ENCODE results near the gene KCTD21. TPM values are rescaled to one million over a fixed set of nuclear protein-coding genes. Genes with fewer than 3 reads are reported as not detected.

KCTD21 gene
- total and polyA plus RNA-seq, 8 donors, result 2.9 to 62.4 (median 3.7) TPM; not detected in 1

DNA sequence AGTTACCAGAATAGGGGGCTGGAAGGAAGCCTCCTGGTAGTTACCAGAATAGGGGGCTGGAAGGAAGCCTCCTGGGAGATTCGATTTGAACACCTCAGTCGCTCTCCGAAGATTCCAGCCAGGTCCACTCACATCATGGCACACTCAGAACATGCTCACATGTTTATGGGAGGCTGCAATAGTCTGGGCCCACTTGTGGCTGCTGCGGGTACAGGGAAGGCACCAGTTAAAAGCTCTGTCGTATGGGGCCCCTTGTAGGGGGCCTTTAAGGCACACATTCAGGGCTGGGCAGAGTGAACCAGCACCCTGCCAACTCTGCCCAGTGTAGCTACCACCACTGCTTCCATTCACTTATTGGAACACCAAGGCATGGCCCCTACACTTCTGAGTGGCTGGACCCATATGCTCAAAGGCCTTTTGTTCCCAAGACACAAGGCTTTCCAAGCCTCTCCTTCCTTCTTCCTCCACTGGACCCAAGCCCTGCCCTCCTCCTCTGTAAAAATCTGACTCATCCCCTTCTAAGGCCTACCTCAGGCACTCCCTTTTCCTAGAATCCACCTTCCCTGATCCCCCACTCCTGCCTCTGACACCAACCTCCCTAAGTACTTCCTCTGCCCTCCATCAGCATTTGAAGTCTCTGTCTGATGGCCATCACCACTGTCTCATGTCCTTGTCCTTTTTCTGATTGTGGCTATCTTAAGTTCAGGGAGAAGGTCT is 28.3 kb upstream of the KCTD21 start:
- TF ChIP-seq EP300 (IDR thresholded peaks at IDR 0.05), result no peak
- TF ChIP-seq, protein P1, sequence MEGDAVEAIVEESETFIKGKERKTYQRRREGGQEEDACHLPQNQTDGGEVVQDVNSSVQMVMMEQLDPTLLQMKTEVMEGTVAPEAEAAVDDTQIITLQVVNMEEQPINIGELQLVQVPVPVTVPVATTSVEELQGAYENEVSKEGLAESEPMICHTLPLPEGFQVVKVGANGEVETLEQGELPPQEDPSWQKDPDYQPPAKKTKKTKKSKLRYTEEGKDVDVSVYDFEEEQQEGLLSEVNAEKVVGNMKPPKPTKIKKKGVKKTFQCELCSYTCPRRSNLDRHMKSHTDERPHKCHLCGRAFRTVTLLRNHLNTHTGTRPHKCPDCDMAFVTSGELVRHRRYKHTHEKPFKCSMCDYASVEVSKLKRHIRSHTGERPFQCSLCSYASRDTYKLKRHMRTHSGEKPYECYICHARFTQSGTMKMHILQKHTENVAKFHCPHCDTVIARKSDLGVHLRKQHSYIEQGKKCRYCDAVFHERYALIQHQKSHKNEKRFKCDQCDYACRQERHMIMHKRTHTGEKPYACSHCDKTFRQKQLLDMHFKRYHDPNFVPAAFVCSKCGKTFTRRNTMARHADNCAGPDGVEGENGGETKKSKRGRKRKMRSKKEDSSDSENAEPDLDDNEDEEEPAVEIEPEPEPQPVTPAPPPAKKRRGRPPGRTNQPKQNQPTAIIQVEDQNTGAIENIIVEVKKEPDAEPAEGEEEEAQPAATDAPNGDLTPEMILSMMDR (IDR thresholded peaks at IDR 0.05), result no peak
- no peak for TF ChIP-seq POLR2A (IDR thresholded peaks at IDR 0.05)
- TF ChIP-seq POLR2AphosphoS5 (IDR thresholded peaks at IDR 0.05), result no peak
- no peaks in the 10 kb centered on the region for H3K9me3 ChIP-seq
- H3K36me3 ChIP-seq, result peaks cover 28 to 88% (median 79%) of the 10 kb centered on the region in 4 donors
- 92 to 100% (median 94%) methylated on average over 5 of the region's 5 CpGs for WGBS, 5 donors
- H3K27me3 ChIP-seq, result no peaks in the 10 kb centered on the region
- H3K27ac ChIP-seq, result no peak overlapping the region
- no peak for DNase-seq
- no peaks in the 10 kb centered on the region for H3K4me1 ChIP-seq
- no peak overlapping the region for H3K4me3 ChIP-seq
- intact Hi-C loops (cut with DNase I; ENCODE audit: low total_unique reads), result no loop called here

DNA sequence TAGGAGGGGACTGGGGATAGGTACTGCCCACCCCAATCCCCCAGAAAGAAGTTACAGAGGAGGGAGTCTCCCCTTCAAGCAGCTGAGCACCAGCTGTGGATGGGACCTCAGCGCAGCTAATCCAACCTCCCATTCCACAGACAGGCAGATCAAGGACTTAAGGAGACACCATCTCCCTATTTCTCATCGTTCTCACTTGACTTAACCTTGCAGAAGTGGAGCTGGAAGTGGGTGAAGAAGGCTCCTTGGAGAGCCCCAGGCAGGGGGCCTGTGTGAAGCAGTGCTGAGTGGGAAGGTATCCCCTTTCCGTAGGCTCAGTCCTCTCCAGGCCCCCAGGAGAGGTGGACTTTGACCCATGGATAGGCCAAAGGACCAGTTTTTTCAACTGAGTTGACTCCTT is 27.6 kb upstream of the KCTD21 start:
- Histone ChIP-seq H3K27me3 (no peaks in the 10 kb centered on the region), H3K9me3 (no peaks in the 10 kb centered on the region), H3K4me1 (no peaks in the 10 kb centered on the region), H3K36me3 (peaks cover 21 to 85% (median 76%) of the 10 kb centered on the region in 4 donors), H3K27ac (no peak overlapping the region), H3K4me3 (no peak overlapping the region)
- no peak for TF ChIP-seq POLR2AphosphoS5 (IDR thresholded peaks at IDR 0.05)
- no peak for TF ChIP-seq EP300 (IDR thresholded peaks at IDR 0.05)
- TF ChIP-seq POLR2A (IDR thresholded peaks at IDR 0.05), result no peak
- intact Hi-C loops (cut with DNase I; ENCODE audit: low total_unique reads), result no loop called here
- 80 to 94% (median 92%) methylated on average over 3 of the region's 3 CpGs for WGBS, 5 donors
- no peak for DNase-seq

DNA sequence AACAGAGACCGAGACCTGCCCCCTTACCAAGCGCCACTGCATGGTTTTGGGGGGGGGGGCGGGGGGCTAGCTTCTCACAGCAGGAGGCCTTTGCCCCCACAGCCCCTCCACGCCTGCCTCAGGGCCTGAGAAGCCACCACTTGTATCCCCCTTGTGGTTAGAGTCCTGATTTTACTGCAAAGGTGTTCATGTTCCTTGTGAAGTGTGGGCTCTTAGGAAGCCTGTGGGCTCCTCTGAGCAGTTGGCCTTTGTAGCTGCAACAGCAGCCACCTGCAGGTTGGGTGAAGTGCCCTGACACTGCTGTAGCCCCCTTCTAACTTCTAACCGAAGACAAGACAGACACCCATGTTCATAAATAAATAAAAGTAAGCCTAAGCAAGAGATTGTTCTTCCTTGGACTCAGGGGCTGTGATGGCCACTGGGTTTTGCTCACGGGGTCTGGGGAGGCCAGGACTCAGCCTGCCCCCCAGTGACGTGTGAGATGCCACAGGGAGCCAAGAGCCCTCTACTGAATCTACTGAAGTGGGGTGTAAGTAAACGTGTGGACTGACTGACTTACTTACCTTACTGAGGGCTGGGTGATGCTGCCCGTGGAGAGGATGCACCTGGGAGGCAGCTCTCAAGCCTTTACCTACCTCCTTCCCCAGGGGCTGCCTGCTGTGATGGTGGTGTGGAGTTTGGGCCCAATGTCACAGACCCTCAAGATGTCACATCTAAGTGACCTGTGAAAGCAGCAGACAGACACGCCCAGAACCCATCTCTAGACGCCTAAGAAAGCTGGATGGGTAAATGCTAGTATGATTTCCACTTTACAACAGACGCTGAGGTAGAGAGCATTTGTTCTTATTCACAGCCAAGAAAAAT is 26.1 kb upstream of the KCTD21 start:
- Histone ChIP-seq H3K4me1 (no peaks in the 10 kb centered on the region), H3K4me3 (no peak overlapping the region), H3K27me3 (no peaks in the 10 kb centered on the region), H3K27ac (no peak overlapping the region), H3K9me3 (no peaks in the 10 kb centered on the region), H3K36me3 (peaks cover 31 to 85% (median 76%) of the 10 kb centered on the region in 4 donors)
- WGBS, 5 donors, result 76 to 90% (median 85%) methylated on average over 10 to 12 of the region's 12 CpGs
- TF ChIP-seq POLR2A (IDR thresholded peaks at IDR 0.05) (no peak), POLR2AphosphoS5 (IDR thresholded peaks at IDR 0.05) (no peak), EP300 (IDR thresholded peaks at IDR 0.05) (no peak)
- TF ChIP-seq, protein P1 (IDR thresholded peaks at IDR 0.05), result no peak
- intact Hi-C loops (cut with DNase I; ENCODE audit: low total_unique reads), result no loop called here
- DNase-seq, result peak in 1 of 2 donors; percentile 15

DNA sequence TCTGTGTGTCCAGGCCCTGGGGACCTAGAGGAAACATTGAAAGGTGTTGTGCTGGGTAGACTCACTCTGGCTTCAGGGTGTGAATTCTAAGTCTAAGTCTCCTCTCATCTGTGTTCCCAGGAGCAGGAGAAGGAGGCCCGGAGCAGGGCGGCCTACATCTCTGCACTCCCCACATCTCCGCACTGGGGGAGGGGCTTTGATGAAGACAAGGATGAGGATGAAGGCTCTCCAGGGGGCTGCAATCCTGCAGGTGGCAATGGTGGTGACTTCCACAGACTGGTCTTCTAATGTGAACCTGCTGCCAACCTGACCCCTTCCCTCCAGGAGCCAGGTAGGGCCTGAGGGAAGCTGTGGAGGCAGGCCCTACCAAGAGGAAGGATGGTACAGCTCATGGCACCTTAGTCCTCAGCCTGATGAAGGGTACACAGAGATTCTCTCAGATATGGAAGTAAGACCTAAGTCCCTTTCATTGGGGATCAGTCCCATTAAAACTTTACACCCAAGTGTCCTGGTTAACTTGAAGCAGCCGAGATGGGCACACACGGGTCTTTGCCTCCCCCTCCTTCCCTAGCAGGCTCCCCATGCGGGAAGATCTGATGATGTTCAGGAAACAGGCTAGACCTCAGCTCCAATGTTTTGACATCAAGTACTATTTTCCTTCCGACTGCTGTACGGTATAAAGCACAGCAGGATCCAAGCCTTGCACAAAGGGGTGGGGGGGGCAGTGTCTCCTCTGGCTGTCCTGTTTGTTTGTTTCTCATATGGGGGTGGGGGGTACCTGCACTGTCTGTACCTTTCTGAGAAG is 25.3 kb upstream of the KCTD21 start:
- peaks cover 28 to 85% (median 76%) of the 10 kb centered on the region in 4 donors for H3K36me3 ChIP-seq

More for the DNA sequence above, 25.3 kb upstream of the KCTD21 start:
- no peak for DNase-seq
- H3K27me3 ChIP-seq, result no peaks in the 10 kb centered on the region
- H3K4me3 ChIP-seq, result no peak overlapping the region
- no peaks in the 10 kb centered on the region for H3K4me1 ChIP-seq
- intact Hi-C loops (cut with DNase I; ENCODE audit: low total_unique reads), result no loop called here
- TF ChIP-seq EP300 (IDR thresholded peaks at IDR 0.05) (no peak), POLR2AphosphoS5 (IDR thresholded peaks at IDR 0.05) (no peak), POLR2A (IDR thresholded peaks at IDR 0.05) (no peak)
- TF ChIP-seq, protein P1 (IDR thresholded peaks at IDR 0.05), result no peak
- 75 to 92% (median 85%) methylated on average over 7 to 8 of the region's 8 CpGs for WGBS, 5 donors
- H3K9me3 ChIP-seq, result no peaks in the 10 kb centered on the region
- no peak overlapping the region for H3K27ac ChIP-seq
